IPS DF 6.9 (cell line): ENCODE data around the gene BLNK.

ENCODE experiments used
- DNase-seq: peaks from one replicate; pipeline ENCODE4 v3.0.0-alpha.2; 2013; ENCODE audit warnings: low read depth, low spot score
- H3K27ac ChIP-seq: one replicate; pipeline ENCODE4 v1.5.1; 2013; ENCODE audit warnings: low read length, control low read depth
- H3K27me3 ChIP-seq: 2 replicates; pipeline ENCODE4 v1.6.1; 2013; ENCODE audit warnings: mild to moderate bottlenecking, low read length; ENCODE audit not compliant: control insufficient read depth, insufficient read depth
- H3K36me3 ChIP-seq: 2 replicates; pipeline ENCODE4 v1.6.1; 2013; ENCODE audit warnings: low read length; ENCODE audit not compliant: control insufficient read depth, insufficient read depth
- H3K4me1 ChIP-seq: 2 replicates; pipeline ENCODE4 v1.6.1; 2013; ENCODE audit warnings: low read length; ENCODE audit not compliant: control insufficient read depth, insufficient read depth
- H3K4me3 ChIP-seq: 2 replicates; pipeline ENCODE4 v1.5.1; 2013; ENCODE audit warnings: mild to moderate bottlenecking, low read length
- H3K9me3 ChIP-seq: 2 replicates; pipeline ENCODE4 v1.6.1; 2013; ENCODE audit warnings: low read length, inconsistent platforms; ENCODE audit not compliant: control insufficient read depth, insufficient read depth
- WGBS: extraction: QIAGEN DNeasy Blood & Tissue Kit; methylation state at CpG from one replicate; pipeline ENCODE4 v1.1.7; 2013; ENCODE audit warnings: mixed read lengths, missing lambda C conversion rate; ENCODE audit not compliant: insufficient read length, insufficient coverage; 5-methylcytosine and 5-hydroxymethylcytosine counted together

The BLNK gene

DNA sequence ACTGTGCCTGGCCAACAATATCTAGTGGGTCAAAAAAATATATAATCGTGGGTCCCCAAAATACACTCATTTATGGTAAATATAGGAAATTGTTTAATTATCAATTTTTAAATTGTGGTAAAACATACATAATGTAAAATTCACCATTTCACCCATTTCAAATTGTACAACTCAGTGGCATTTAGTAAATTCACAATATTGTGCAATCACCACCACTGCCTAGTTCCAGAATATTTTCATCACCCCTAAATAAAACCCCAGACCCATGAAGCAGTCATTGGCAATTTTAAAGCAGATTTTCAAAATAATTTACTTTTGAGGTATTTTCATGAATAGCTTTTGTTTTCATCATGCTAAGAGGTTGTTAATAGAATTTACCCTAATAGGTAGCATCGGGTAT, 10.2 kb downstream of the BLNK start:
- Histone ChIP-seq H3K4me1 (no peaks in the 10 kb centered on the region), H3K36me3 (no peaks in the 10 kb centered on the region), H3K27me3 (no peaks in the 10 kb centered on the region), H3K9me3 (no peaks in the 10 kb centered on the region), H3K27ac (no peak overlapping the region), H3K4me3 (no peak overlapping the region)
- WGBS: no CpG with 5 or more reads among the region's 2 CpGs
- no peak for DNase-seq

DNA sequence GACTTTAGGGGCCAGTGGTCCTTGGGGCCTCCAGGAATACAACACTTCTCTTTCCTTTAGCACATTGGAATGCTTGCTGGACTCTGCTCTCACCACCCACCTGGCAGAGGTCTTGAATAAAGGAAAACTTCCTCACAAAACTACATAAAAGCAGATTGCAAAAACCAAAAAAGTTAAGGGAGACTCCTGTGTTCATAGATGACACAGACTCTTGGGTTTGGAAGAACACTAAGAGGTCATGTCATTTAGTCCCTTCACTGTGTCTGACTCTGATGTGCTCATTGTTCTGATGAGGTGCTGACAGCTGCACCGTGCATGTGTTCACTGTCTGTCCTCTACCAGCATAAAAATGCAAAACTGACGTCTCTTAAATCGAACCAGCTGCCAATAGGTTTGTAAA, 11.4 kb downstream of the BLNK start:
- Histone ChIP-seq H3K9me3 (no peaks in the 10 kb centered on the region), H3K4me3 (no peak overlapping the region), H3K27ac (no peak overlapping the region), H3K4me1 (no peaks in the 10 kb centered on the region), H3K27me3 (no peaks in the 10 kb centered on the region), H3K36me3 (no peaks in the 10 kb centered on the region)
- no peak for DNase-seq
- WGBS: no CpG with 5 or more reads among the region's 3 CpGs

GRCh38 chr10:96259150-96259549, 12.2 kb downstream of the BLNK start:
- H3K4me3 ChIP-seq: no peak overlapping the region
- no peak overlapping the region for H3K27ac ChIP-seq
- H3K4me1 ChIP-seq: no peaks in the 10 kb centered on the region
- H3K9me3 ChIP-seq: no peaks in the 10 kb centered on the region
- H3K27me3 ChIP-seq: no peaks in the 10 kb centered on the region
- WGBS: no CpG with 5 or more reads among the region's 6 CpGs
- H3K36me3 ChIP-seq: no peaks in the 10 kb centered on the region
- no peak for DNase-seq

GRCh38 chr10:96257944-96258343, 13.4 kb downstream of the BLNK start:
- Histone ChIP-seq H3K4me3 (no peak overlapping the region), H3K9me3 (no peaks in the 10 kb centered on the region), H3K27me3 (no peaks in the 10 kb centered on the region), H3K4me1 (no peaks in the 10 kb centered on the region), H3K27ac (no peak overlapping the region), H3K36me3 (no peaks in the 10 kb centered on the region)
- no peak for DNase-seq
- whole genome bisulfite sequencing: no CpG with 5 or more reads among the region's 4 CpGs

GRCh38 chr10:96255549-96256333, 15.6 kb downstream of the BLNK start:
- Histone ChIP-seq H3K9me3 (no peaks in the 10 kb centered on the region), H3K27ac (no peak overlapping the region), H3K4me3 (no peak overlapping the region), H3K36me3 (no peaks in the 10 kb centered on the region), H3K4me1 (no peaks in the 10 kb centered on the region), H3K27me3 (no peaks in the 10 kb centered on the region)
- no CpG with 5 or more reads among the region's 6 CpGs for WGBS
- DNase-seq: no peak

DNA sequence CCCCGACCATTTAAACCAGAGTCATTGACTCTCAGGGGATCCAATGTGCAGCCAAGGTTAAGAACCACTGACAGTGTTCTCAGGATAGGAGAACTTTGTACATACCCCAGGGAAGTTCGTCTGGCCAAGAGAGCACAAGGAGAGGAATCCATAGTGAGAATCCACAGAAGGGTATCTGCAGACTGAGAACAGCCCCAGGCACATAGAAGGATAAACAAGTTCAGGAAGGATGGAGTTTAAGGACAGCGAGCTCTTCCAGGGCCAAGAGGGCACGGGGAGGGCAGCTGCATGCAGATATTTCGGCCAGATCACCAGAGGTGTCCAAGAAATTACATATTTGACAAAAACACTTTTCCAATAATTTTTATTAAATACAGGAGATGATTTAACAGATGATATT, 16.4 kb downstream of the BLNK start:
- no peak for DNase-seq
- no peak overlapping the region for H3K4me3 ChIP-seq
- no CpG with 5 or more reads among the region's 5 CpGs for WGBS
- no peaks in the 10 kb centered on the region for H3K36me3 ChIP-seq
- no peaks in the 10 kb centered on the region for H3K27me3 ChIP-seq
- H3K4me1 ChIP-seq: no peaks in the 10 kb centered on the region
- H3K27ac ChIP-seq: no peak overlapping the region
- no peaks in the 10 kb centered on the region for H3K9me3 ChIP-seq

GRCh38 chr10:96252730-96253129, 18.6 kb downstream of the BLNK start:
- no CpG with 5 or more reads among the region's 5 CpGs for WGBS
- peaks cover 5% of the 10 kb centered on the region for H3K4me1 ChIP-seq
- no peak for DNase-seq
- no peaks in the 10 kb centered on the region for H3K9me3 ChIP-seq
- no peak overlapping the region for H3K4me3 ChIP-seq
- H3K36me3 ChIP-seq: no peaks in the 10 kb centered on the region
- H3K27ac ChIP-seq: no peak overlapping the region
- no peaks in the 10 kb centered on the region for H3K27me3 ChIP-seq

- no peaks in the 10 kb centered on the region for H3K27me3 ChIP-seq
- H3K27ac ChIP-seq: no peak overlapping the region
- H3K9me3 ChIP-seq: no peaks in the 10 kb centered on the region
- DNase-seq: no peak
- WGBS: no CpG with 5 or more reads among the region's 1 CpG
- H3K4me3 ChIP-seq: no peak overlapping the region
- H3K4me1 ChIP-seq: peaks cover 5% of the 10 kb centered on the region
- no peaks in the 10 kb centered on the region for H3K36me3 ChIP-seq
Observed at GRCh38 chr10:96250349-96250748, 21.0 kb downstream of the BLNK start.

DNA sequence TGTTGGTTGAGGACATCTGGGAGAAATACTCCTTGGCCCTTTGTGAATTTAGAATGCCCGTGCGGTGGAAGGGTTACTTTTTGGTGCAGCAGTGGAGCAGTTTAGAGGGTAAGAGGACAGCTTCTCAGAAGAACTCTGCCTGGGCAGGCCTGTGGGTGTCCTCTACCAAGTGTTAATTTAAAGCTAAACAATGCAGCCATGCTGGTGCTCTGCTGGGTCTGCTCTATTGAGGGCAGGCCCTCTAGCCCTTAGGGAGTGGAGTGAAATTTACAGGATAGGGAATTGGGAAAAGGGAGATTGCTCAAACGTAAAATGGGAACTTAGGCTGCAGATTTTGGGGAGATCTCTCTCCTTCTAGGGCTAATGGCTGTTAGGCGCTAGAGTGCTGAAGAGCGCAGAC, 22.1 kb downstream of the BLNK start:
- Histone ChIP-seq H3K4me3 (no peak overlapping the region), H3K27me3 (no peaks in the 10 kb centered on the region), H3K27ac (no peak overlapping the region), H3K36me3 (no peaks in the 10 kb centered on the region), H3K9me3 (no peaks in the 10 kb centered on the region), H3K4me1 (peaks cover 5% of the 10 kb centered on the region)
- DNase-seq: no peak
- WGBS: no CpG with 5 or more reads among the region's 5 CpGs

- H3K27me3 ChIP-seq: no peaks in the 10 kb centered on the region
- DNase-seq: no peak
- peaks cover 1% of the 10 kb centered on the region; the same call in 1 of the 2 replicates for H3K4me1 ChIP-seq
- WGBS: no CpG with 5 or more reads among the region's 7 CpGs
- H3K36me3 ChIP-seq: no peaks in the 10 kb centered on the region
- H3K4me3 ChIP-seq: no peak overlapping the region
- H3K27ac ChIP-seq: no peak overlapping the region
- no peaks in the 10 kb centered on the region for H3K9me3 ChIP-seq
Observed at GRCh38 chr10:96244354-96244753, 27.0 kb downstream of the BLNK start.

GRCh38 chr10:96243296-96243695, 28.1 kb downstream of the BLNK start:
- H3K36me3 ChIP-seq: no peaks in the 10 kb centered on the region

More at GRCh38 chr10:96243296-96243695, 28.1 kb downstream of the BLNK start:
- H3K4me1 ChIP-seq: no peaks in the 10 kb centered on the region
- WGBS: no CpG with 5 or more reads among the region's 4 CpGs
- no peaks in the 10 kb centered on the region for H3K9me3 ChIP-seq
- H3K4me3 ChIP-seq: no peak overlapping the region
- H3K27me3 ChIP-seq: no peaks in the 10 kb centered on the region
- H3K27ac ChIP-seq: no peak overlapping the region
- no peak for DNase-seq
